WI38 (cell line): ENCODE measurements around the gene TMEM263.
"Not testable (repeated sequence)": the region's sequence is repeated elsewhere in the genome, so short reads cannot be mapped to it uniquely, and the experiment has no call there.

Experiments used
- H3K4me3 ChIP-seq: 2 replicates; pipeline ENCODE4 v1.5.1; 2011; ENCODE audit warnings: low read depth, mild to moderate bottlenecking, control low read depth, low read length
- CTCF ChIP-seq: IDR thresholded peaks from 2 replicates; pipeline ENCODE4 v1.5.1; 2012; ENCODE audit warnings: low read depth, mild to moderate bottlenecking, control low read depth, low read length

Gene TMEM263

GRCh38 chr12:106986135-106986534 is 30.4 kb downstream of the TMEM263 start:
- TF ChIP-seq CTCF = no peak
- H3K4me3 ChIP-seq = peak overlapping the region; percentile 75

GRCh38 chr12:106986625-106987389 is 31.1 kb downstream of the TMEM263 start, which contains the start of gene MTERF2:
Gene MTERF2, minus strand, starts transcription at chr12:106987146. Its CDS starts 8,432 bp downstream, at chr12:106978714.
- TF ChIP-seq CTCF = no peak

GRCh38 chr12:106987846-106988245 is 32.1 kb downstream of the TMEM263 start:
- TF ChIP-seq CTCF = no peak
- no peak overlapping the region for H3K4me3 ChIP-seq

More at GRCh38 chr12:106986625-106987389, 31.1 kb downstream of the TMEM263 start, which contains the start of gene MTERF2:
- peak within 1 kb of the TSS; percentile 75 for H3K4me3 ChIP-seq

GRCh38 chr12:106994579-106995220 is 39.0 kb downstream of the TMEM263 start:
- TF ChIP-seq CTCF = no peak
- H3K4me3 ChIP-seq = no peak overlapping the region

- not testable (repeated sequence) for H3K4me3 ChIP-seq
Measured at GRCh38 chr12:106996102-106996501, 40.4 kb downstream of the TMEM263 start.

GRCh38 chr12:106997916-106998315 is 42.2 kb downstream of the TMEM263 start:
- H3K4me3 ChIP-seq = no peak overlapping the region
- TF ChIP-seq CTCF = no peak

GRCh38 chr12:106999446-106999845 is 43.7 kb downstream of the TMEM263 start:
- no peak for TF ChIP-seq CTCF

GRCh38 chr12:107002665-107003064 is 47.0 kb downstream of the TMEM263 start:
- H3K4me3 ChIP-seq = not testable (repeated sequence)

More at GRCh38 chr12:106999446-106999845, 43.7 kb downstream of the TMEM263 start:
- H3K4me3 ChIP-seq = no peak overlapping the region
